Activated naive CD8-positive, alpha-beta T cell treated with anti-CD3 and anti-CD28 coated beads, Interleukin-2, amount 10 ng/mL, durations not matched to agents 7 days and 5 days (primary cell): Measurements from ENCODE around the gene NSD2. TPM values are rescaled to one million over a fixed set of nuclear protein-coding genes. Genes with fewer than 3 reads are reported as not detected.

ENCODE experiments used
- ATAC-seq: fragments of 150-1000 bp; cut with Tn5 transposase; one replicate; pipeline ENCODE4 v1.10.0; 2021; ENCODE audit warnings: low read depth, moderate library complexity
- POLR2A ChIA-PET: fragments of 350-600 bp; sonication (Branson Sonifier 250); formaldehyde crosslinking; loops from one replicate; lab custom pipeline; 2021; ENCODE audit warnings: antibody characterized with exemption; lab: Charles Lee
- DNase-seq: peaks from one replicate; pipeline ENCODE4 v3.0.0; 2021
- H3K27ac Mint-ChIP-seq: one replicate; pipeline ENCODE4 v1.8.0; 2022; ENCODE audit warnings: mild to moderate bottlenecking, mixed read lengths
- H3K27me3 Mint-ChIP-seq: one replicate; pipeline ENCODE4 v1.8.0; 2022; ENCODE audit warnings: mild to moderate bottlenecking, moderate library complexity, mixed read lengths
- H3K36me3 Mint-ChIP-seq: one replicate; pipeline ENCODE4 v1.8.0; 2021; ENCODE audit warnings: mild to moderate bottlenecking, mixed read lengths
- H3K4me1 Mint-ChIP-seq: one replicate; pipeline ENCODE4 v1.8.0; 2021; ENCODE audit warnings: mixed read lengths
- H3K4me3 Mint-ChIP-seq: one replicate; pipeline ENCODE4 v1.8.0; 2022; ENCODE audit warnings: mild to moderate bottlenecking, moderate library complexity, mixed read lengths
- H3K9me3 Mint-ChIP-seq: one replicate; pipeline ENCODE4 v1.8.0; 2021; ENCODE audit warnings: mixed read lengths
- total RNA-seq, 2 experiments: library from RNA; stranded (reverse); gene quantifications; one replicate each; pipeline ENCODE4 v1.2.3, GENCODE V29; 2021

The NSD2 gene
- total RNA-seq, 2 experiments from 2014 or later, result 218 to 231 TPM

DNA sequence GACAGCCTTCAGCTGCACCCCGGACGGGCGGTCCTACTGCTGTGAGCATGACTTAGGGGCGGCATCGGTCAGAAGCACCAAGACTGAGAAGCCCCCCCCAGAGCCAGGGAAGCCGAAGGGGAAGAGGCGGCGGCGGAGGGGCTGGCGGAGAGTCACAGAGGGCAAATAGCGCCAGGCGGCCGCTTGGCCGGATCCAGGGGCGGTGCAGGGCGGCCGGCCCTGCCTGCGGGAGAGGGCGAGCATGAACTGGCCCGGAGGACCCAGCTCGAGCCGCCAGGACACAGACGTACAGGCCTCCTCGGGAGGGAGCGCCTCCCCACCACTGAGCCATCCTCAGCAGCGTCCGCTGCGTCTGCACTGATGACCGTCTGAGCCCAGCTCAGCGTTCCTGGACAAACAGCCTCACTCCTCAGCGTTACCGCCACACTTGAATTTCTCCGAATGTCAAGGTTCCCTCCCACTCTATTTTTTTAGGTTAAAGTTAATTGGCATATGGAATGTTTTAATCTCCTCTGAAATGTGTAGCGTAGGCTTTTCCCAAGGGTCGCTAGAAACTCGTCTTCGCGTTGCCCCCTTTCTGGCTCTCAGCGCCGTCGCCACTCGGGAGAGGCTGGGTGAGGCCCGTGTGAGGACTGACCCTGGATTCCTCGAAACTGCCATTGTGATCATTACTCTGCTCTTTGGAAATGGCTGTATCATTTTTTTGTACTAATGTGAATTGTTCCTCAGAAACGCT, 107.7 kb downstream of the NSD2 start:
- DNase-seq, result no peak
- Mint-ChIP-seq H3K9me3 (no peaks in the 10 kb centered on the region), H3K4me1 (peaks cover 2% of the 10 kb centered on the region), H3K4me3 (no peak overlapping the region), H3K27ac (no peak overlapping the region), H3K27me3 (no peaks in the 10 kb centered on the region), H3K36me3 (peaks cover 22% of the 10 kb centered on the region)
- ATAC-seq, result no peak
- POLR2A ChIA-PET, result no interaction called here

GRCh38 chr4:1979477-1980196, 108.4 kb downstream of the NSD2 start:
- no peak overlapping the region for H3K4me3 Mint-ChIP-seq
- no peak overlapping the region for H3K27ac Mint-ChIP-seq
- H3K9me3 Mint-ChIP-seq, result no peaks in the 10 kb centered on the region
- DNase-seq (no peak), ATAC-seq (no peak)
- H3K36me3 Mint-ChIP-seq, result peaks cover 22% of the 10 kb centered on the region
- H3K4me1 Mint-ChIP-seq, result peaks cover 2% of the 10 kb centered on the region
- H3K27me3 Mint-ChIP-seq, result no peaks in the 10 kb centered on the region
- POLR2A ChIA-PET, result interaction anchor here (0.5 kb wide), 2 partner anchors 65 to 73 kb away, joined by 3 to 4 read pairs; no protein-coding TSS in a partner anchor

- H3K4me1 Mint-ChIP-seq, result peaks cover 2% of the 10 kb centered on the region
These were observed 109.4 kb downstream of the NSD2 start for GRCh38 chr4:1980561-1981041.

DNA sequence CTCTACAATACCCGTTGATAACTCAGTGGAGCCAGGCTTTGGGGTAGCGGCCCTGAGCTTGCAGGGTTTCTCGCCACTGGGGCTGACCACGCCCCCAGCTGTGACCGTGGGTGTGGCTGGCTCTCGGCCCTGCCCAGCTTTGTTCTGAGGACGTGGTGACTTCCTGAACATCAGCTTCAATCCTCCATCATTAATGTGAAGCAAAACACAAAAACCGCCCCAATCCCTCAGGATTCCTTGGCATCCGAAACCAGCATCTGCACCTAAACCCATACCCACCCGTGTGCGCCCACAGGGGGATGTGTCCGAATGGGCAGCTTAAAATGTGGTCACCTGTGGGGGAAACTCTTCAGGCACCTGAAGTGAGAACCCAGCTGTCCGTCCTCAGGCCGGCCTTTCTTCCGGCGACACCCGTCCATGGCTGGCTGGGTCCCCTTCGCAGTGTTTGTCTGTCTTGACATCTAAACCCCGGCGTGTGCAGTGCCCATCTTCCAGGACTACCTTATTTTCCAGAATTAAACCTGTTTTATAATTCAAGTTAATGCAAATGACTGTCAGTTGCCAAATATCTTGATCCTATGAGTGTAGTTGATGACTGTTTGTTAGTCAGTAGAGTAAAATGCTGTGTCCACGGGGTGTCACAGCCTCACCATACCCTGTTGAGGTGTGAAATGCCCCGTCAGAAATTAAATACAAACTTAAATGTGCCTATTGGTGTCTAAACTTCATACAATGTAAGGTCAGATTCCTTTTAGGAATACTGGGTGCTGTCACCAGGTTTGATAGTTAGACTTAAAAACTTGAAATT, 110.3 kb downstream of the NSD2 start:
- Mint-ChIP-seq H3K4me1 (peaks cover 2% of the 10 kb centered on the region), H3K36me3 (peaks cover 14% of the 10 kb centered on the region)

More at GRCh38 chr4:1980561-1981041, 109.4 kb downstream of the NSD2 start:
- Mint-ChIP-seq H3K27me3 (no peaks in the 10 kb centered on the region), H3K36me3 (peaks cover 19% of the 10 kb centered on the region), H3K4me3 (no peak overlapping the region), H3K9me3 (no peaks in the 10 kb centered on the region), H3K27ac (peak overlapping the region; percentile 16)
- no peak for DNase-seq
- POLR2A ChIA-PET, result no interaction called here
- ATAC-seq, result no peak

DNA sequence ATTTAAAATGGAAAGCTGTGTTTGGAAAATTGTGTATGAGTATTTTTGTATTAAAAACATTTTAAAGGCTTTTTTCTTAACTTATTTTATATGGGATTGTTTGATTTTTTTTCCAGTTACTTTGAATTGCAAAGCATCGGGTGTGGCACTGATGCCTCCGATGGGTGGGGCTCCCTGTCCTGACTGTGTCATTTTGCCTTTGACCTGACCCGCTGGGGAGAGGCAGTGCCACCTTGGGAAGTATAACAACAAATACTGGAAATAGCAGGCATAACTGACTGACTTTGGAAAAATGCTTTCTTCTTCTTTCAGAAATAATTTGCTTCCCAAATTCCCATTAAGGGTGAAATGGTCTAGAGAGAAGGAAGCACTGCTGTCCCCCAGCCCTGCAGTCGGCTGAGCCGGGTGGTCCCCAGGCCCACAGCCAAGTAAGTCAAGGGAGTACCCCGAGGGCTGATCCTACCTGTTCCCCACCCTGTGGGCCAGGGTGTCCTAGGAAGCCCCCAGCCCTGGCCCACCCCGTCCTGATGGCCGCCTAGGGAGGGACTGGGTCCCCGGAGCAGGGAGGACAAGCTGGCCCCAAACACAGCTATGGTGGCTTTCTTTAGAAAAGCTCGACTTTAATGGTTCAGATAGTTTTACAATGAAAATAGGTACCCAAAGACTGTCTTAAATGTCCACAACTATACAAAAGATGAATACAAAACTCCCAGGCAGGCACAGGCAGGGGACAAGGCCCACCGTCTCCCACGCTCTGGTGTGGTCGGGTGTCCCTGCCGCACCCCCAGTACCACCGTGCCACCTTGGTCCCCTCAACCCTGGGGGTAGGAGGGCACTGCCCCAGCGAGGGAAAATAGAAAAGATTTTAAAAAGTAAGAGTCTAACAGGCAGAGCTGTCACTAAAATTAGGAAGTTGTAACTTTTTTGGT, 111.2 kb downstream of the NSD2 start:
- no peak for ATAC-seq
- Mint-ChIP-seq H3K4me1 (peaks cover 2% of the 10 kb centered on the region), H3K9me3 (no peaks in the 10 kb centered on the region), H3K27me3 (no peaks in the 10 kb centered on the region), H3K36me3 (peaks cover 14% of the 10 kb centered on the region), H3K4me3 (no peak overlapping the region), H3K27ac (peak overlapping the region; percentile 45)
- POLR2A ChIA-PET, result no interaction called here
- no peak for DNase-seq

More for the DNA sequence above, 110.3 kb downstream of the NSD2 start:
- peak overlapping the region; percentile 48 for H3K27ac Mint-ChIP-seq
- H3K9me3 Mint-ChIP-seq, result no peaks in the 10 kb centered on the region
- POLR2A ChIA-PET, result no interaction called here
- ATAC-seq (no peak), DNase-seq (no peak)
- H3K4me3 Mint-ChIP-seq, result no peak overlapping the region
- H3K27me3 Mint-ChIP-seq, result no peaks in the 10 kb centered on the region

DNA sequence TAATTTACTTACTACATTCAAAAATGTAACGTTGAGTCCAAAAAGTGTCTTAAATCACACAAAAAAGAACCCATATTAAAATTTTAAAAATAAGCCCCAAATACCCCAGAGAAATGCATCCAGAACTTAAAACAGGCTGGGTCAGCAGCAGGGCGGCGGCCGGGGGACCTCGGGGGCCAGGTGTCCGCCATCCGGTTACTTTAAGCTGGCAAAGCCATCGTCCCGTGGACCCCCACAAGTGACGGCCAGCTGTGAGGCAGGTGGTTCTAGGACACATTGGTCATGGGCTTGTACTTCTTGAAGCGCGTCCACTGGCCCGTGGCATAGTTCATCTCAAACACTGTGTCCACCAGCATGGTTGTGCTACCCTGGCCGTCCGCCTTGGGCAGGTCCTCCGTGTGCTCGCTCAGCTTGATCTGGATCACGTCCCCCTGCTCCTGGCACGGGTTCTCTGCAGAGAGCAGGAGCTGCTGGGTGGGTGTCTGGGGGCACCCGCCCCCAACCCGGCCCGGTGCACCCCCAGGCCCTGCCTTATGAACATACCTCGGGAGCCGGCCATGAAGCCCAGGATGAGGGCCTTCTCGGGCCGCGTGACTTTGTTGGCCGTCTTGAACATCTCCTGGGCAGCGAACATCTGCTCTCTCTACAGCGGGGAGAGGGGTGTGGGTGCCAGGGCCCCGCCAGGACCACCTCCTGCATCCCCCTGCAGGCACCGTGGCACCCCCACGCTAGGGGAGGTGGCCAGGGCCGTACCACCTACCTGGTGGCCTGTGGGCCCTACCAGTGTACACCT, 112.1 kb downstream of the NSD2 start:
- peaks cover 2% of the 10 kb centered on the region for H3K4me1 Mint-ChIP-seq
- no peak for DNase-seq
- H3K27me3 Mint-ChIP-seq, result no peaks in the 10 kb centered on the region
- H3K9me3 Mint-ChIP-seq, result no peaks in the 10 kb centered on the region
- POLR2A ChIA-PET, result no interaction called here
- no peak overlapping the region for H3K4me3 Mint-ChIP-seq
- ATAC-seq, result no peak
- H3K36me3 Mint-ChIP-seq, result peaks cover 14% of the 10 kb centered on the region
- no peak overlapping the region for H3K27ac Mint-ChIP-seq

DNA sequence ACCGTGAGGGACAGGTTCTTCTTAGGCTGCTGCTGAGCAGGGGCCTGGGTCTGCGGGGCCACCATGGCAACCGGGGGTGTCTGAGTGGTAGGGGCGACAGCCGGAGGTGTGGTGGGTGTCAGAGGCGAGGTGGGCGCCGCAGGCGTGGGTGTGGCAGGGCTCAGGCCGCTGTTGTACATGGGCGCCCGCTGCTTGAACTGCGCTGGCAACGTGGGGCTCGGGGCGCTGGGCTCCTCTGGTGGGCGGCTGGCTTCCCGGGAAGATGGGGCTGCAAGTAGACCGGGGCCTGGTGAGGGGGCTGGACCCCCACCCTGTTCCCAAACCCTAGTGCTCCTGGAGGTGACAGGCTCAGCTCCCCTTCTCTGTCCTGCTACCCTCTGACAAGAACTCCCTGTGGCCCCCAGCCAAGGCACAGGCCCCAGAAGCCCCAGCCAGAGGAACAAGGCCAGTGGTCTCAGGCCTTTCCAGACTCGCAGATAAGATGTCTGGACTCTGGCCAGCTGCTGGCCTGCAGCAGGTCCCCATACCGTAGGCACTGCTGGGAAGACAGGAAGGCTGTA, 112.7 kb downstream of the NSD2 start:
- POLR2A ChIA-PET, result interaction anchor here (1.5 kb wide), 1 partner anchor 26 kb away, joined by 3 read pairs; no protein-coding TSS in a partner anchor
- no peak overlapping the region for H3K27ac Mint-ChIP-seq
- DNase-seq (no peak), ATAC-seq (no peak)
- no peaks in the 10 kb centered on the region for H3K9me3 Mint-ChIP-seq
- H3K4me1 Mint-ChIP-seq, result peaks cover 2% of the 10 kb centered on the region
- H3K36me3 Mint-ChIP-seq, result peaks cover 12% of the 10 kb centered on the region
- H3K4me3 Mint-ChIP-seq, result no peak overlapping the region
- H3K27me3 Mint-ChIP-seq, result no peaks in the 10 kb centered on the region

DNA sequence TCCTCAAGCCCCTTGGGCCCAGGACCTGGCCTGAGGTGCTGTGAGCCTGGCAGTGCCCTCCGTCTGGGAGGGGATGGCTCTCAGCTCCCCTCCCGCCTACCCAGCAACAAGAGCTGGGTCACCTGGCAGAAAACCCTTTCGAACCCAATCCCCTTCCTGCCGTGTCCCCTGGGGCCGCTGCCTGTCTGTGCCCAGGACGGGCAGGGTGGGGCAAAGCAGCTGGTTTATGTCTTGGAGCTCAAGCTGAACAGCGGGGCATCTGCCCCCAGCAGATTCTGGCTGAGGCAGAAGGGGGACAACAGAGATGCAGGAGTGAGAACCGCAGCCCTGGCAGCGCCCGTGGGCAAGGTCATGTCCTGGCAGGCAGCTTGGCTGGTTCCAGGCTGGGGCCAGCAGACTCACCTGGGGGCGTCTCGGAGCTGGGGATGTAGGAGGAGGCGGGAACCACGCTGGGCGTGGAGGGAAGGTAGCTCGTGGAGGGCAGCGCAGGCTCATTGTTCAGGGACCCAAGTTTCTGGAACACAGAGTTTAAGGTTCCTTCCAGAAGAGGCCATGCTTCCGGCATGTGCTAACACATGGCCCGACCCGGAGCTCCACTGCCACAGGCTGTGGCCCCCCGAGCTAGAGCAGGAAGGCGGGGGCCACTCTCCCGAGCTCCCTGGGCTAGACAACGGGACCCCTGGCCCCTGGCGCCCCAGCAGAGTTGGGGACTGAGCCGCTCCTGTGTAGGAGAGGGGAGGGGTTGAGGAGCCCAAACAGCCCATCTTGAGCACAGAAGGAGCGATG, 113.4 kb downstream of the NSD2 start:
- Mint-ChIP-seq H3K4me1 (peaks cover 2% of the 10 kb centered on the region), H3K9me3 (no peaks in the 10 kb centered on the region), H3K36me3 (peaks cover 12% of the 10 kb centered on the region), H3K4me3 (no peak overlapping the region), H3K27ac (peak overlapping the region; percentile 28), H3K27me3 (no peaks in the 10 kb centered on the region)
- POLR2A ChIA-PET, result interaction anchor here (1.5 kb wide), 1 partner anchor 25 kb away, joined by 3 read pairs; no protein-coding TSS in a partner anchor
- no peak for ATAC-seq
- no peak for DNase-seq

GRCh38 chr4:1985294-1985693, 114.1 kb downstream of the NSD2 start:
- Mint-ChIP-seq H3K27ac (no peak overlapping the region), H3K36me3 (peaks cover 12% of the 10 kb centered on the region), H3K4me3 (no peak overlapping the region), H3K9me3 (no peaks in the 10 kb centered on the region), H3K4me1 (peaks cover 2% of the 10 kb centered on the region), H3K27me3 (no peaks in the 10 kb centered on the region)
- ATAC-seq (peak; percentile 5), DNase-seq (no peak)
- POLR2A ChIA-PET, result interaction anchor here (1.5 kb wide), 1 partner anchor 24 kb away, joined by 3 read pairs; no protein-coding TSS in a partner anchor

DNA sequence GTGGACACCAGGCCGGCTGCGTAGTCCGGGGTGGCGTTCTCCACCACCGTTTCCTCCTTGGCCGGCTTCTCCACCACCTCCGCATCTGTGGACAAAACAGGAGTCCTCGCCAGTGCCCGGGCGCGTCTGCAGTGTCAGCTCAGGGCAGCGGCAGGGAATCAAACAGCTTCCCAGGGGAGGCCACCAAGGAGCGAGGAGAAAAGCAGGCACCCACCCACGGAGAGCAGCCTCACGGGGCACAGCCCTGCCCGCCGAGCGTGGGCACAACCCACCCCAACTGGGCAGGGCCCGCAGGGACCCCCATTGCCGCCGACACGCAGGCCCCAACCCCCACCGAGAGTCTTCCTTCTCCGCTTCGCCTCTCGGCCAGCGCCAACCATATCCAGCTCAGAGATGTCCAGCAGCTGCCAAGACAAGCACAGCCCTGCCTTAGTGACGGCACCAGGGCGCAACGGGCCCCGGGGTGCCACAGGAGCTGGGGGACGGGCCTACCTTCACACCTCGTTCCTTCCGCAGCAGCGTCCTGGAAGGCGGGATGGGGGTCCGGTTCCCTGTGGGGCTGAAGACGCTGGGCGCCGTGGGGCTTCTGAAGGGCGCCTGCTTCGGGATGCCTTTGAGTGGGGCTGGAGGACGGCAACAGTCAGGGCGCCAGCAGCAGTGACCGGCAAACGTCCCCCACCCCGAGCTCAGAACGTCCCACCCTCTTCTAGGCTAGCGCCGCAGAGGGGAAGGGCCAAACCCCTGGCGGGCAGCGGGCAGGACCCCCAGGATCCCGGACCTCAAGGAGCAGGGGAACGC, 114.8 kb downstream of the NSD2 start:
- POLR2A ChIA-PET, result no interaction called here
- H3K4me3 Mint-ChIP-seq, result no peak overlapping the region
- H3K27me3 Mint-ChIP-seq, result no peaks in the 10 kb centered on the region
- H3K27ac Mint-ChIP-seq, result no peak overlapping the region
- no peak for ATAC-seq
- no peaks in the 10 kb centered on the region for H3K4me1 Mint-ChIP-seq
- no peak for DNase-seq
- no peaks in the 10 kb centered on the region for H3K9me3 Mint-ChIP-seq
- peaks cover 10% of the 10 kb centered on the region for H3K36me3 Mint-ChIP-seq
